ENCODE measurements around the gene NR1H2. TPM values are rescaled to one million over a fixed set of nuclear protein-coding genes. Genes with fewer than 3 reads are reported as not detected.
A peak's percentile ranks its signal among the peaks of the same experiment; 100 is the strongest.

Gene NR1H2
- 40.9 and 43.5 TPM in 2 replicates for total RNA-seq (2013; cell fraction: nucleolus; rRNA removed)
- total RNA-seq (2014; rRNA removed) (44.8 and 45.2 TPM in 2 replicates), total RNA-seq (2014; rRNA removed; fragmentation: Illumina TruSeq; extraction: Trizol) (15.6 and 17.2 TPM in 2 replicates), total RNA-seq (2021) (43.3 and 44.5 TPM in 2 replicates), polyA plus RNA-seq (2011; rRNA removed) (12.3 and 26.9 TPM in 2 replicates), polyA plus RNA-seq (2014; fragmentation: Illumina TruSeq; extraction: Trizol) (1.8 and 16.2 TPM in 2 replicates), polyA plus RNA-seq (2014; fragmentation: Nextera tagmentation; extraction: Ambion mirVana) (1 to 10 TPM in 1 of 2 experiments, under 1 TPM in 1; 0.05 to 1.3 TPM), polyA plus RNA-seq (2014; rRNA removed) (52.4 and 53.3 TPM in 2 replicates), polyA plus RNA-seq (2016; fragmentation: Nextera tagmentation; extraction: Ambion mirVana) (10 to 100 TPM; 45.7 to 54.2 TPM), polyA minus RNA-seq (2011; rRNA and poly(A)+ RNA removed) (19.2 and 26.2 TPM in 2 replicates), Bru-seq, nascent RNA (percentile 79 among the genes with signal in this experiment), BruChase-seq, experiment 1, labeled RNA remaining after a 6-hour chase (percentile 89 among the genes with signal in this experiment), BruChase-seq, experiment 2, labeled RNA remaining after a 2-hour chase (percentile 82 among the genes with signal in this experiment)
- polyA plus RNA-seq (2011; ENCODE audit: low read depth): 12.3 TPM
- polyA plus RNA-seq (2011; cell fraction: cytosol; rRNA removed): 35.8 and 59.6 TPM in 2 replicates
- 90.2 and 96.1 TPM in 2 replicates for polyA plus RNA-seq (2011; cell fraction: nucleus; rRNA removed)
- 46.7 and 49.3 TPM in 2 replicates for polyA plus RNA-seq (2012)
- 13.5 and 15.4 TPM in 2 replicates for polyA minus RNA-seq (2011; cell fraction: cytosol; rRNA and poly(A)+ RNA removed)
- 17.4 and 27.1 TPM in 2 replicates for polyA minus RNA-seq (2011; cell fraction: nucleus; rRNA and poly(A)+ RNA removed)
- long read RNA-seq, experiment 1, transcript NR1H2-201 (10 exons, 1,998 nt): major isoform, 45 of 55 reads
- long read RNA-seq, experiment 1, partial matches to known transcripts: 4 of 55 reads
- long read RNA-seq, experiment 1, other reads (novel, unspliced or antisense): 4 of 55 reads
- long read RNA-seq, experiment 2, transcript NR1H2-201 (10 exons, 1,998 nt): major isoform, 8 of 26 reads
- long read RNA-seq, experiment 2, partial matches to known transcripts: 2 of 26 reads
- long read RNA-seq, experiment 2, other reads (novel, unspliced or antisense): 16 of 26 reads

- peak; percentile 95 for ATAC-seq
- Histone ChIP-seq H3K4me1 (ENCODE audit: control insufficient read depth, insufficient read depth, low read length) (peaks cover 7% of the 10 kb centered on the region; the same call in 1 of the 2 replicates), H3K4me2 (ENCODE audit: control insufficient read depth, insufficient read depth) (peak within 1 kb of the TSS; percentile 71), H3K9ac (ENCODE audit: control insufficient read depth, insufficient read depth, low read length) (peak within 1 kb of the TSS; percentile 91), H4K20me1 (ENCODE audit: control insufficient read depth, insufficient read depth) (no peaks in the 10 kb centered on the region), H3K27ac (ENCODE audit: control insufficient read depth, insufficient read depth) (peak within 1 kb of the TSS; percentile 94), H3K4me3 (peak within 1 kb of the TSS; percentile 79), H3K36me3 (ENCODE audit: control insufficient read depth in 2 of 2, insufficient read depth in 2 of 2, low read length in 1 of 2) (peaks cover 5 to 16% of the 10 kb centered on the region in 2 experiments; a peak in 3 of 4 replicates), H3K9me3 (replicated peaks; ENCODE audit: control insufficient read depth, insufficient read depth, low read length) (no peaks in the 10 kb centered on the region), H2AFZ (ENCODE audit: control insufficient read depth, low read depth, low read length) (peak within 1 kb of the TSS; percentile 86), H3K27me3 (replicated peaks in 1 of 2; ENCODE audit: control insufficient read depth in 2 of 2, insufficient read depth in 2 of 2, low read length in 1 of 2) (no peaks in the 10 kb centered on the region), H3K79me2 (ENCODE audit: control insufficient read depth, insufficient read depth, low read length) (peaks cover 5% of the 10 kb centered on the region)
- ChIA-PET SMC1A (ENCODE audit: uncharacterized antibody, unreplicated experiment) (interaction anchor here (0.7 to 2.3 kb wide), 8 partner anchors 9 to 407 kb away, joined by 3 to 16 read pairs (median 4); partner anchors contain the start of gene POLD1), POLR2A (interaction anchor here (0.5 to 2.1 kb wide), 9 partner anchors 8 to 84 kb away, joined by 3 to 10 read pairs (median 4); partner anchors contain the start of genes POLD1 and SPIB), RAD21 (ENCODE audit: unreplicated experiment) (interaction anchor here (1.0 to 1.6 kb wide), 5 partner anchors 19 to 86 kb away, joined by 3 to 8 read pairs (median 4); no protein-coding TSS in a partner anchor), CTCF (interaction anchor here (0.6 to 2.4 kb wide), 8 partner anchors 10 to 180 kb away, joined by 3 to 11 read pairs (median 5); partner anchors contain the start of genes KCNC3 and NAPSA)
- intact Hi-C loops (cut with micrococcal nuclease; ENCODE audit: unreplicated experiment) (no loop called here), in situ Hi-C loops (cut with MboI) (no loop called here)
- peak; percentile 98 for FAIRE-seq
- DNase-seq (ENCODE audit: low read depth, low spot score): peak; percentile 90
- BruUV-seq (replicated peaks): no TSS peak
- WGBS (ENCODE audit: insufficient coverage, insufficient replicate concordance, low lambda C conversion rate, missing lambda C conversion rate): under 1% methylated on average over 48 of the region's 67 CpGs
- TF ChIP-seq RELB (IDR thresholded peaks at IDR 0.05; ENCODE audit: low read depth) (peak; percentile 78), BCL3 (IDR thresholded peaks at IDR 0.05; ENCODE audit: borderline replicate concordance, insufficient read depth, low read depth, low read length, poor library complexity, severe bottlenecking) (no peak), E4F1 (IDR thresholded peaks at IDR 0.05; ENCODE audit: borderline replicate concordance, partially characterized antibody) (peak; percentile 62), ZNF687 (IDR thresholded peaks at IDR 0.05) (peak; percentile 38; the same call in 1 of the 2 replicates)
Measured at GRCh38 chr19:50376166-50377050, at the start of gene NR1H2. TSS of gene NR1H2 (plus strand) at chr19:50376457. CDS start at chr19:50377606, 1,149 bp downstream.

All from GM12878 (cell line).